ENCODE data around the gene GPALPP1.
"Not testable (repeated sequence)": the region's sequence is repeated elsewhere in the genome, so short reads cannot be mapped to it uniquely, and the experiment has no call there.

GPALPP1 gene

GRCh38 chr13:44989071-44989889 is at the start of gene GPALPP1, which contains the start of gene NUFIP1:
Gene GPALPP1 (plus strand): TSS chr13:44989538. CDS start chr13:44989655, 117 bp downstream.
Gene NUFIP1 (minus strand): TSS chr13:44989471. CDS start chr13:44989436, 35 bp downstream.
- peak; percentile 63 for DNase-seq

GRCh38 chr13:44943411-44943810 is 45.9 kb upstream of the GPALPP1 start:
- DNase-seq = not testable (repeated sequence)

GRCh38 chr13:44951184-44951583 is 38.2 kb upstream of the GPALPP1 start:
- no peak for DNase-seq

GRCh38 chr13:44952671-44953070 is 36.7 kb upstream of the GPALPP1 start:
- no peak for DNase-seq

GRCh38 chr13:44954224-44954623 is 35.1 kb upstream of the GPALPP1 start:
- DNase-seq = no peak

- DNase-seq = no peak
Observed at GRCh38 chr13:44955406-44955805, 33.9 kb upstream of the GPALPP1 start.

- no peak for DNase-seq
Observed at GRCh38 chr13:44961997-44962396, 27.3 kb upstream of the GPALPP1 start.

GRCh38 chr13:44967704-44968433 is 21.5 kb upstream of the GPALPP1 start:
- no peak for DNase-seq

GRCh38 chr13:44968434-44968815 is 20.9 kb upstream of the GPALPP1 start:
- DNase-seq = no peak

GRCh38 chr13:44969551-44970484 is 19.5 kb upstream of the GPALPP1 start:
- no peak for DNase-seq

- no peak for DNase-seq
Observed at GRCh38 chr13:44971656-44972595, 17.4 kb upstream of the GPALPP1 start.

- DNase-seq = no peak
Observed at GRCh38 chr13:44972956-44973581, 16.3 kb upstream of the GPALPP1 start.

- no peak for DNase-seq
Observed at GRCh38 chr13:44974056-44974793, 15.1 kb upstream of the GPALPP1 start.

GRCh38 chr13:44976196-44976595 is 13.1 kb upstream of the GPALPP1 start:
- DNase-seq = no peak

- DNase-seq = no peak
Observed at GRCh38 chr13:44976949-44977583, 12.3 kb upstream of the GPALPP1 start.

- DNase-seq = no peak
Observed at GRCh38 chr13:44978328-44978727, 11.0 kb upstream of the GPALPP1 start.

- DNase-seq = no peak
Observed at GRCh38 chr13:44989941-44990340, 603 bp downstream of the GPALPP1 start.

GRCh38 chr13:45003417-45003816 is 14.1 kb downstream of the GPALPP1 start:
- DNase-seq = no peak

- no peak for DNase-seq
Observed at GRCh38 chr13:45004096-45004495, 14.8 kb downstream of the GPALPP1 start.

- no peak for DNase-seq
Observed at GRCh38 chr13:45007225-45007624, 17.9 kb downstream of the GPALPP1 start.
